Lower leg skin (tissue), 4 donors: ENCODE data around the gene AMBRA1. TPM values are rescaled to one million over a fixed set of nuclear protein-coding genes. Genes with fewer than 3 reads are reported as not detected.

Experiments
- DNase-seq, 2 donors: peaks; one replicate each; pipeline ENCODE4 v3.0.0-alpha.2; 2019; ENCODE audit warnings: low spot score in 2 of 2
- H3K4me3 ChIP-seq: fragments of 200-600 bp; sonication (generic); 2 replicates; pipeline ENCODE4 v1.5.1; 2017; ENCODE audit warnings: mild to moderate bottlenecking, low read depth; ENCODE audit not compliant: poor library complexity, severe bottlenecking
- POLR2A ChIP-seq, 2 donors: fragments of 450-650 bp; IDR thresholded peaks; one replicate each; pipeline ENCODE4 v1.6.1; 2016 to 2017; ENCODE audit warnings: antibody characterized with exemption in 2 of 2, mild to moderate bottlenecking in 1 of 2, moderate library complexity in 1 of 2
- WGBS, 2 donors: methylation state at CpG; one replicate each; pipeline ENCODE4 v1.1.5; 2018; 5-methylcytosine and 5-hydroxymethylcytosine counted together
- intact Hi-C: fragments of 100-400 bp; cut with DNase I; formaldehyde crosslinking; loops from one replicate; pipeline ENCODE4 v1.15.0; 2023; ENCODE audit warnings: low total_unique reads
- total RNA-seq, 4 donors: library from RNA; depleted of rRNA; stranded (reverse); fragments of >200 nt; gene quantifications; one replicate each; pipeline ENCODE4 v1.1.0, GENCODE V29; 2016
- TF ChIP-seq, protein P1 (sequence below), 3 donors: fragments of 450-650 bp; IDR thresholded peaks; one replicate each; pipeline ENCODE4 v1.5.1; 2016; ENCODE audit warnings: antibody characterized with exemption in 3 of 3, mild to moderate bottlenecking in 3 of 3, moderate library complexity in 2 of 3

The AMBRA1 gene
- total RNA-seq, 4 donors from 2014 or later = 31.5 to 67.5 (median 36.2) TPM

DNA sequence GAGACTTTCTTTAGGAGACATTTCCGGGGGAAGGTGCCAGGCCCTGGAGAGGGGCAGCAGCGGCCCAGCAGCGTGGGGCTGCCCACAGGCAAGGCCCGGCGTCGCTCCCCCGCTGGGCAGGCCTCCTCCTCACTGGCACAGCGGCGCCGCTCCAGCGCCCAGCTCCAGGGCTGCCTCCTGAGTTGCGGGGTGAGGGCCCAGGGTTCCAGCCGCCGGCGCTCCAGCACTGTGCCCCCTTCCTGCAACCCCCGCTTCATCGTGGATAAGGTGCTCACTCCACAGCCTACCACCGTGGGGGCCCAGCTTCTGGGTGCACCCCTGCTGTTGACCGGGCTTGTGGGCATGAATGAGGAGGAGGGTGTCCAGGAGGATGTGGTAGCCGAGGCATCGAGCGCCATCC, 227.6 kb downstream of the AMBRA1 start:
- H3K4me3 ChIP-seq = no peak overlapping the region
- TF ChIP-seq, protein P1, sequence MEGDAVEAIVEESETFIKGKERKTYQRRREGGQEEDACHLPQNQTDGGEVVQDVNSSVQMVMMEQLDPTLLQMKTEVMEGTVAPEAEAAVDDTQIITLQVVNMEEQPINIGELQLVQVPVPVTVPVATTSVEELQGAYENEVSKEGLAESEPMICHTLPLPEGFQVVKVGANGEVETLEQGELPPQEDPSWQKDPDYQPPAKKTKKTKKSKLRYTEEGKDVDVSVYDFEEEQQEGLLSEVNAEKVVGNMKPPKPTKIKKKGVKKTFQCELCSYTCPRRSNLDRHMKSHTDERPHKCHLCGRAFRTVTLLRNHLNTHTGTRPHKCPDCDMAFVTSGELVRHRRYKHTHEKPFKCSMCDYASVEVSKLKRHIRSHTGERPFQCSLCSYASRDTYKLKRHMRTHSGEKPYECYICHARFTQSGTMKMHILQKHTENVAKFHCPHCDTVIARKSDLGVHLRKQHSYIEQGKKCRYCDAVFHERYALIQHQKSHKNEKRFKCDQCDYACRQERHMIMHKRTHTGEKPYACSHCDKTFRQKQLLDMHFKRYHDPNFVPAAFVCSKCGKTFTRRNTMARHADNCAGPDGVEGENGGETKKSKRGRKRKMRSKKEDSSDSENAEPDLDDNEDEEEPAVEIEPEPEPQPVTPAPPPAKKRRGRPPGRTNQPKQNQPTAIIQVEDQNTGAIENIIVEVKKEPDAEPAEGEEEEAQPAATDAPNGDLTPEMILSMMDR (IDR thresholded peaks at IDR 0.05) = no peak
- no peak for TF ChIP-seq POLR2A (IDR thresholded peaks at IDR 0.05)
- 90 to 94% methylated on average over 20 to 22 of the region's 22 CpGs for WGBS, 2 donors
- DNase-seq = no peak
- intact Hi-C loops = no loop called here

DNA sequence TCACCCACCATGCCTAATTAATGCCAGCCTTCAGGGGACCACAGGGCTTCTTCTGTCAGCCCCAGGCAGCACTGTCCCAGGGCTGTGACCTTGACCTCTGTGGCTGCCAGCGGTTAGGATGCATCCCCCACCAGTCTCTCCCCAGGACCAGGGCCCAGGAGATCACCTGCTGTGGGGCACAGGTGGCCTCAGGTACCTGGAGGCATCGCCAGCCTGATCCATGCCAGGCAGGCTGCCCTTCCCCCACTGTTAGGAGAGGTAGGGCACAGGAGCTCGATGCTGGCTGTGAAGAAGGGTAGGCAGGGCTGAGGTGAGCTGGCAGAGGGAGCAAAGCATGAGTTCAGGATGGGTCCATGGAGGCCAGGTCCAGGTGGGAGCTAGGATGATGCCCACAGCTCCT, 229.0 kb downstream of the AMBRA1 start:
- DNase-seq = no peak
- no peak overlapping the region for H3K4me3 ChIP-seq
- 68 to 71% methylated on average over 3 of the region's 3 CpGs for WGBS, 2 donors
- intact Hi-C loops = no loop called here
- TF ChIP-seq, protein P1 (IDR thresholded peaks at IDR 0.05) = no peak
- no peak for TF ChIP-seq POLR2A (IDR thresholded peaks at IDR 0.05)

DNA sequence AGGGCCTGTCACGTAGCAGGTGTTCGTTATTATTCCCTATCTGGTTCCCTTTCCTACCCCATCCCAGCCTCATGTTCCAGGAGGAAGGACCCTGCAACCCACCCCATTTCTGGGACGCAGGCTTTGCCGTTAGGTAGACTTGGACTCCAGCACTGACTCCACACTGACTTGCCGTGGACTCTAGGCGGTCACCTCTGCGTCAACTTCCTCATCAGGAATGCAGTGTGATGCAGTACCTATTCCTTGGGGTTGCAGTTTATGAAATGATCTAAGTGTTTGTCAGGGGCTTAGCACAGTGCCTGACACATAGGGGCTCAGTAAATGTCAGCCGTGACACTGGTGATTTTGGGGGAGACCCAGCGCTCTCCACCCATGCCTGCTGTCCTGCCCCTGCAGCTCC, 229.8 kb downstream of the AMBRA1 start:
- no peak for DNase-seq
- TF ChIP-seq, protein P1 (IDR thresholded peaks at IDR 0.05) = no peak
- no peak for TF ChIP-seq POLR2A (IDR thresholded peaks at IDR 0.05)
- 90 to 92% methylated on average over 9 of the region's 9 CpGs for WGBS, 2 donors
- no peak overlapping the region for H3K4me3 ChIP-seq
- intact Hi-C loops = no loop called here

DNA sequence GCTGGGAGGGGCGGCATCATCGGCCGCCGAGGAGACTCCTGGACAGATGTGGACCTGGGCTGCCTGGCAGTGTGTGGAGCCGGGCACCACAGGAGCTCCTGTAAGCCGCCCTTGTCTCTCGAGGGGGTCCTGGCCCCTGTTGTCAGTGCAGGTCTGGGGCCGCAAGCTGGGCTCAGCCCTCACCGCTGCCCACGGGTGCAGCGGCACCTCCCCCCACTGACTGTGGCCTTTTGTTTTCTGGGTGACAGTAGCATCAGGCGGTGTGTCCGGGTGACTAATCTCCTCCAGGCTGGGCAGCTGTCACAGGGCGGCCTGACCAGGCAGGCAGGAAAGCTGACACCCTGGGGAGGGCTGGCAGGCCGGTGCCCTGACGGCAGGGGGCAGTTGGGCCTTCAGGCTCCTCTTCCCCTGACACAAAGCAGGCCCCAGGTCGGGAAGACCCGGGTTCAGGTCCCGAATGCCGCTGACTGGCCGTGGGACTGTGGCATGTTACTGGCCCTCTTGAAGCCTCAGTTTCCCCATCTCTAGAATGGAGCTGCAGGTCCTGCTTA, 230.3 kb downstream of the AMBRA1 start:
- intact Hi-C loops = no loop called here
- DNase-seq = no peak
- no peak for TF ChIP-seq POLR2A (IDR thresholded peaks at IDR 0.05)
- TF ChIP-seq, protein P1 (IDR thresholded peaks at IDR 0.05) = no peak
- no peak overlapping the region for H3K4me3 ChIP-seq
- WGBS, 2 donors = 67 to 74% methylated on average over 10 to 13 of the region's 21 CpGs

DNA sequence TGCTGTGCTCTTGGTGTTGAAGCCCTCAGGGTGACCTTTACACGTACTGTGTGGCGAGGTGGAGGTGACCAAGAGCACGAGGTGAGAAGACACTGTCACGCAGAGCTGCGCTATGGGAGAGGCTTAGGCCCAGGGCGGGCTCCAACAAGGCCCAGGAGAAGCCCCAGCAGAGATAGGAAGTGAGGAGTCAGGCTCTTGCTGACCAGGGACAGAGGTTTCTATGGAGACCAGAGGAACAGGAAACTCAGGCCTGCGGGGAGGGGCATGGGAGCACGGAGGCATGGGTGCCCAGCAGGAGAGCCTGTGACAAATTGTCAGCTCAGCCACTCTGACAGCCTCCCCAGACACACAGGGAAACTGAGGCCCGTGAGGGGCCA, 230.8 kb downstream of the AMBRA1 start:
- no peak overlapping the region for H3K4me3 ChIP-seq
- intact Hi-C loops = no loop called here
- 61 to 75% methylated on average over 9 of the region's 9 CpGs for WGBS, 2 donors
- no peak for TF ChIP-seq POLR2A (IDR thresholded peaks at IDR 0.05)
- TF ChIP-seq, protein P1 (IDR thresholded peaks at IDR 0.05) = no peak
- DNase-seq = peak; percentile 68 to 92
